Measurements from ENCODE around the gene IRF5.
"Not testable (repeated sequence)": the region's sequence is repeated elsewhere in the genome, so short reads cannot be mapped to it uniquely, and the experiment has no call there.

IRF5 gene

DNA sequence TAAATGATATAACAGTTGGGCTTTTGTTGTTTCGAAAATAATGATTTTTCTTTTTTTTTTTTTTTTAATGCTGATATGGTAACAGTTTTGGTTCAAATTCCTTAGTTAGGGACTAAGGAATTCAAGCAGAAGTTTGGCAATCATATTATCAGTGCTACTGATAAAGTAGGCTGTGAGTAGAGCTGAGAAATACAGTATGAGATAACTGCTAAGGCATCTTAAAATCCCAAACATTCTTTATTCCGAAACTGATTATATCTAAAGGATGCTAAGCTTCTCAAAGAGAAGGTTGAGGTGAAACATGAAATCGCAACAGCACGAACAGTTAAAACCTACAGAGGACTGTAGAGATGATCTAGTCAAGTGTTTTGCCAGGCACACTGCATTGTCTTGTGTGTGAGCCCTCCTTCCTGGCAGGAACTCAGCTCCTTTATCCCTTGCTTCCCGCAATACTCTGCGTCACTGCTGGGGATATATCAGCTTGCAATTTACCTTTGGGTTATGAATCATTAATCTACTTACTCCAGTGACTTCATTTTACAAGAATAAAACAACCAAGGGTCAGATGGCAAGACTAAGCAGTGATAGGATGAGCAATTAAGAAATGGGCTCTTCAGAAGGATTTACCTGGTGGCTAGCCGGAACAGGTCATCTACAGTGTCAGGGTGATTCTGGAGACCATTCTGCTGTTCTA, 36.7 kb downstream of the IRF5 start:
- no peak for DNase-seq

- no peak for DNase-seq
Measured at GRCh38 chr7:128982105-128982504, 44.4 kb downstream of the IRF5 start.

DNA sequence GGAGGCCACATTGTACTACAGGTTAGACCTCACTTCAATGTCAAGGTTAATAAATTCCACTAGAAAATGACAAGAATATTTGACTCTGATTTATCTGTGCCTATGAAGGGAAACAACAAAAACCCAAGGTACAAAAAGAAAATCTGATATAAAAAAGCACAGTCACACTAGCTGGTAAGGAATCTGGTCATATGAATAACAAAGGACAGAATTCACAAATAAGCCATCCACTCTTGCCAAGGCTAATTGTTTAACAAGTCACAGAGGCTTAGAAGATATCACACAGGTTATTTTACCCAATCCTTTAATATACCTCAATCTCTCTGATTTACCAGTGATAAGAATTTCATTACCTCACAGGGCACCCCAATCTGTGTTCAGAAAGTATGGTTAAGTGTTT, 47.9 kb downstream of the IRF5 start:
- DNase-seq, result no peak

- no peak for DNase-seq
Measured at GRCh38 chr7:128986609-128987008, 48.9 kb downstream of the IRF5 start.

GRCh38 chr7:128988372-128988771, 50.6 kb downstream of the IRF5 start:
- no peak for DNase-seq

- no peak for DNase-seq
Measured at GRCh38 chr7:128989961-128990360, 52.2 kb downstream of the IRF5 start.

DNA sequence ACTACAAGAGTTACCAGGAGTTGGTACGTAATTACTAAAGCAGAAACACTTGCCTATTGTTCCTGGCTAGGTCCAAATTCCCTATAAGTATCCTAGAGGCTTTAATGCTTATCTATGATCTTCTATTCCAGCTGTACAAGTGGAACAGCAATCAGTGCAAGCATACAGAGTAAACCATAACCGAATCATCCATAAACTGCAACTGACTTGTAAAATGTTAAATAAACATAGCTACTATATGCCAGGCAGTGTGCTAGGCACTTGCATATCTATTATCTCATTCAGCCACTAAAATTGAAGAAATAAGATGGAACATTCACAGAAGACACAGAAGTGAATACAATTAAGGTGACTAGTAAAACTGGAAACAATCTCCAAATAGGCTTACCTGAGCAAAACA, 55.7 kb downstream of the IRF5 start:
- DNase-seq, result no peak

DNA sequence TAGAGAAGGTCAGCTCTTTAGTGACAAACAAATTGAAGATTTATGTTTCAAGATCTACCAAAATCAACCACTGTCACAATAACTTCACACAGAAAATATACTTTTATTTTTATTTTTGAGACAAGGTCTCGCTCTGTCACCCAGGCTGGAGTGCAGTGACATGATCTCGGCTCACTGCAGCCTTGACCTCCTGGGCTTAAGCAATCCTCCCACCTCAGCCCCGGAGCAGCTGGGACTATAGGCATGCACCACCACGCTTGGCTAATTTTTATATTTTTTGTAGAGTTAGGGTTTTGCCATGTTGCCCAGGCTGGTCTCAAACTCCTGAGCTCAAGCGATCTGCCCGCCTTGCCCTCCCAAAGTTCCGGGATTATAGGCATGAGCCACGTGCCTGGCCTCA, 56.8 kb downstream of the IRF5 start:
- not testable (repeated sequence) for DNase-seq

DNA sequence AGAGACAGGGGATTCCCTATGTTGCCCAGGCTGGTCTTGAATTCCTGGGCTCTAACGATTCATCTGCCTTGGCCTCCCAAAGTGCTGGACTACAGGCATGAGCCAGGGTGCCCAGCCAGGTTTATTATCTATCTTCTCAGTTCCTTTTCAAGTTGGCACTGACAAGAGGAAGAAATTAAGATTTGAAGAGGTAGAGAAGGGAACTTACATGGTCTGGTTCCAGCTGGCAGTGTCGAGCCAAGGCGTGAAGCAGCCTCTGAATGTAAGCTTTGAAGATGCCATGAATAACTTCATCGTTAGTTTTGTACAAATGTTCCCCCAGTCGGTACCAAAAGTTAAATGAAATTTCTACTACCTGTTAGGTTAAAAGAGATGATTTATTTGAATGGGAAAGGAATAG, 59.5 kb downstream of the IRF5 start:
- no peak for DNase-seq

All from inflammatory macrophage treated with lipopolysaccharide for 4 hours (primary cell).